HG03439 (cell line): ENCODE data around the gene FTL.

Source experiments
- ATAC-seq: cut with Tn5 transposase; IDR thresholded peaks from one replicate; pipeline ENCODE4 v1.9.1; 2021; ENCODE audit warnings: mild to moderate bottlenecking, moderate library complexity; ENCODE audit not compliant: unreplicated experiment

FTL gene

DNA sequence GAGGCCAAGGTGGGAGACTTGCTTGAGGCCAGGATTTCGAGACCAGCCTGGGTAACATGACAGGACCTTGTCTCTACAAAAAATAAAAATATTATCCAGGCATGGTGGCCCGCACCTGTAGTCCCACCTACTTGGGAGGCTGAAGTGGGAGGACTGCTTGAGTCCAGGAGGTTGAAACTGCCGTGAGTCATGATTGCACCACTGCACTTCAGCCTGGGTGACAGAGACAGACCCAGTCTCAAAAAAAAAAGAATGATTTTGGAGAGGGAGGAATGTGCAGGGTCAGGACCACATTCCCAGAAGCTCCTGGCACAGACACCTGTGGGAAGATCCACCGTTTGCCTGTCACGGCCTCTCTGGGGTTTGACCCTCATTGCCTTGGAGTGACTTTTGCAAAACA, 19.7 kb upstream of the FTL start:
- ATAC-seq = no peak

- no peak for ATAC-seq
Measured at GRCh38 chr19:48945817-48946216, 19.3 kb upstream of the FTL start.

DNA sequence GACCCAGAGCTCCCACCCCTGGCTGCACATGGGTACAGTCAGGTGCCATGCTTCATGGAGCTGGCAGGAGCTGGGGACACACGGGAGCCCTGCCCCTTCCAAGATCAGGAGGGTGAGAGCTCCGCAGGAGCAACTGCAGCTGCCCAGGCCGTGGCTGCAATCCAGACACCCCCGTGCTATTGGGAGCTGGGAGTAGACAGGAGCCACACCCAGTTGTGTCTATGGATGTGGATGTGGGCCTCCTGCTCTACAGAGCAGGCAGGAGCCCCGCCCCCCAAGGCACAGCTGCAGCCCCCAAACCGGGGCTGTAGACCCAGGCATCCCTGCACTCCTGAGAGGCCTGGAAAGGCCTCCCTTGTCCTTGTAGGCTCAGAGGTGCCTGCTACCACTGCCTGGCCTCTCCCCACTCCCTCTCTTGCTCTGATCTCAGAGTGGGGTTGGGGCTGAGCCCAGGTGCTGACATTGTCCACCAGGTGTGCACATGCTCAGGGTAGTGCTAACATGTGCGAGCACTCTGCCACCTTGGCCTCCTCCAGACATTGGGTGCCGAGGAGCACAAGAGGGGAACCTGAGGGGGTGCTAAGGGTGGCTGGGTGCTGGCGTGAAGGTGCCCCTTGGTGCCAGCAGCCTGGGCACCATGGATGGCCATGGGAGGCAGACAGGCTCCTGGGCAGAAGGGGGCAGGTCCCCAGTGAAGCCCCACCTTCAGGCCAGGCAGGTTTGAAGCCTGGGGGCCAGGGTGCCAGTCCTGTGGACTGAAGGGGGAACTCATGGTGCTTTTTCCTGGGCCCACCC, 18.4 kb upstream of the FTL start:
- ATAC-seq = no peak

GRCh38 chr19:48947258-48947542, 17.9 kb upstream of the FTL start:
- no peak for ATAC-seq

DNA sequence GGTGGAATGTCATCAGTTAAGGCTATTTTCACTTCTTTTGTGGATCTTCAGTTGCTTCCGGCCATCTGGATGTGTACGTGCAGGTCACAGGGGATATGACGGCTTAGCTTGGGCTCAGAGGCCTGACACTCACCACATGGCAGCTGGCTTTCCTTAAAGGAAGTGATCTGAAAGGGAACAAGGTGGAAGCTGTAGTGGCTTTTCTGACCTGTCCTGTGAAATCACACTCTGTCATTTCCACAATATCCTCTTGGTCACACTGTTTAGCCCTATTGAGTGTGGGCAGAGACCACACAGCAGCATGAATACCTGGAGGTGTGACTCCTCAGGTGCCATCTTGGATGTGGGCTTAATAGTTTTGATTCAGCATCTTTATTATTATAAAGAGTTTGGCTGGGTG, 14.9 kb upstream of the FTL start:
- ATAC-seq = no peak

DNA sequence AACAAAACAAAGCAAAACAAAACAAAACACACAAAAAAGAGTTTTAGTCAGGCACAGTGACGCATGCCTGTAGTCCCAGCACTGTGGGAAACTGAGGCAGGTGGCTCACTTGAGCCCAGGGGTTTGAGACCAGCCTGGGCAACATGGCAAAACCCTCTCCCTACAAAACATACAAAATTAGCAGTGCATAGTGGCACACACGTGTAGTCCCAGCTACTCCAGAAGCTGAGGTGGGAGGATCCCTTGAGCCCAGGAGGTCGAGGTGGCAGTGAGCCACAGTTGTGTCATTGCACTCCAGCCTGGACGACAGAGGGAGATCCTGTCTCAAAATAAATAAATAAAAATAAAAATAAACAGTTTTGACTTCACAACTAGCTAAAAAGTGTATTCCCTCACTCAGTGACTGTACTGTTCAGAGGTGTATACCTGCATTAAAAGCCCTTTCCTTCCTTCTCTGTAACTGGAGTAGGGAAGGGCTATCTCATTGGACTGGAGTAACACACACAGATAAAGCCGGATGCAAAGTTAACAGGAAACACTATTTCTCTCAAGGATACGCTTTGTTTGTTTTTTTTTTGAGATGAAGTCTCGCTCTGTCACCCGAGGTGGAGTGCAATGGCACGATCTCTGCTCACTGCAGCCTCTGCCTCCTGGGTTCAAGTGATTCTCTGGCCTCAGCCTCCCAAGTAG, 14.1 kb upstream of the FTL start:
- ATAC-seq = no peak

- no peak for ATAC-seq
Measured at GRCh38 chr19:48953141-48953540, 12.0 kb upstream of the FTL start.

DNA sequence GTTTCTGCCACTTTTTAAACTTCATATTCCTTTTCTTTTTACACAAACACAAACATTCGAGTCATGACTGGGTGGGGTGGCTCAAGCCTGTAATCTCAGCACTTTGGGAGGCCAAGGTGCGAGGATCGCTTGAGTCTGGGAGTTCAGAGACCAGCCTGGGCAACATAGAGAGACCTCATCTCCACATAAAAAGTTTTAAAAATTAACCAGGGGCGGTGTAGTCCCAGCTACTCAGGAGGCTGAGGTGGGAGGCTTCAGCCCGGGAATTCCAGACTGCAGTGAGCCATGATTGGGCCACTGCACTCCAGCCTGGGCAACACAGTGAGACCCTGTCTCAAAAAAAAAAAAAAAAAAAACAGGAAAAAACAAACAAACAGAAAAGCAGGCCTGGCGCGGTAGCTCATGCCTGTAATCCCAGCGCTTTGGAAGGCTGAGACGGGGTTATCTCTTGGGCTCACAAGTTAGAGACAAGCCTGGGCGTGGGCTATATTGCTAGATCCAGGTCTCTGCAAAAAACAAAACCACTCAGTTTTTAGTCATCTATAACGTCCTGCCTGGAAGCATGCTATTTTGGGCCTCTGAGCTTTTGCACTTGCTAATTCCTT, 11.0 kb upstream of the FTL start:
- ATAC-seq = no peak

GRCh38 chr19:48954595-48955307, 10.4 kb upstream of the FTL start, which contains the start of gene BAX:
Gene BAX, plus strand, starts transcription at chr19:48954875. Its CDS starts 54 bp downstream, at chr19:48954929.
- ATAC-seq = peak; percentile 81

GRCh38 chr19:48955308-48955958, 9.7 kb upstream of the FTL start:
- no peak for ATAC-seq

DNA sequence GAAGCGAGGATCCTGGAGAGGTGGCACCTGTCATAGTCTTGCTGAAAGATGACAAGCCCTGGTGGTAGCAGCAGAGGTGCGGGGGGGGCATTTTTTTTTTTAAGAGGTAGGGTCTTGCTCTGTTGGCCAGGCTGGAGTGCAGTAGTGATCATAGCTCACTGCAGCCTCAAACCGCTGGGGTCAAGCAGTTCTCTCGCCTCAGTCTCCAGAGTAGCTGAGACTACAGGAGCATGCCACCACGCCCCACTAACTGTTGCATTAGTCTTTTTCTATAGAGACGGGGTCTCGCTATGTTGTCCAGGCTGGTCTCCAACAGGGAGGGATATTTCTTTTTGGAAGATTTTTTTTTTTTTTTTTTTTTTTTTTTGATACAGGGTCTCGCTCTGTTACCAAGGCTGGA, 7.1 kb upstream of the FTL start:
- no peak for ATAC-seq

- no peak for ATAC-seq
Measured at GRCh38 chr19:48959341-48960239, 5.5 kb upstream of the FTL start.

GRCh38 chr19:48961051-48961649, 4.0 kb upstream of the FTL start:
- ATAC-seq = no peak

DNA sequence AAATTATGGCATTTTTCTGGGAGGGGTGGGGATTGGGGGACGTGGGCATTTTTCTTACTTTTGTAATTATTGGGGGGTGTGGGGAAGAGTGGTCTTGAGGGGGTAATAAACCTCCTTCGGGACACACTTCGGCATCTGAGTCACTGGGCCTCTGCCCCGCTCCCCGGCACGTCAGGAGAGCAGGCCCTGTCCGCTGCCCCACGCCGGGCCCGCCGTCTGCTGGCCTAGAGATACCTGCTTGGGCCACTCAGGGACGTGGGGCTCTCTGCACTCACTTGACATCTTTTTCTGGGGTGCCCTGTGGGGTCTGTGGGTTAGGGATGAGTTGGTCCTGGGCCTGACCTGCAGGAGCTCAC, 3.5 kb upstream of the FTL start:
- no peak for ATAC-seq

DNA sequence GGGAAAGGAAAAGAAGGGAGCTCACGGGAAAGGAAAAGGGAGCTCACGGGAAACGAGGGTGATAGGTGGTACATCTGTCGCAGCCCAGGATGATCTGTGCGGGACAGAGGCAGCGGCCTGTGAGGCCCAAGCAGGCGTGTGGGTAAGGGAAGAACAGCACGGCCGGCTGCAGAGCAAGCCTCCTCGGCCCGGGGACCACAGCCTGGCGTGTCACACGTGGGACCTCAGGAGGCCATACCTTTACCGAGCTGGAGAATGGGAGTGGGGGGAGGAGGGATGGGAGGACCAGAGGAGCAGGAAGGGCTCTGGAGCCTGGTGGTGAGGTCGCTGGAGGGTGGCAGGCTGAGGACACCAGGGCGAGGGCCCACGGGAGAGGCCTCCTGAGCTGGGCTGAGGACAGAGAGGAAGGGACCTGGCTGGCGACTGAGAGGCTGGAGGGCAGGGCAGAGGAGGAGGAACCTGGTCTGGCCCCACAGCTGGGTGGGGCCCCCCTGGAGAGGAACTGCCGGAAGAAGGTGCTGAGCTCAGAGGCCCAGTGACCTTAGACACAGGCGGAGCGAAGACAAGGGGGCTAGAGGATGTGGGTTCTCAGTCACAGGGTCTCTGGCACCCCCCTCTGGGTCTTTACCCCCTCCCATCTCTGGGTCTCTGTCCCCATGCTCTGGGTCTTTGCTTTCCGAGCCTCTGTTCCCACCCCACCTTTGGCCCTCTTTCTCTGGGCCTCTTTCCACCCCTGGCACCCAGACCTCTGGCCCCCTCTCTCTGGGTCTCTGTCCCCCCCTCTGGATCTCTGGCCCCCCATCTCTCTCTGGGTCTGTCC, 2.9 kb upstream of the FTL start:
- ATAC-seq = no peak

DNA sequence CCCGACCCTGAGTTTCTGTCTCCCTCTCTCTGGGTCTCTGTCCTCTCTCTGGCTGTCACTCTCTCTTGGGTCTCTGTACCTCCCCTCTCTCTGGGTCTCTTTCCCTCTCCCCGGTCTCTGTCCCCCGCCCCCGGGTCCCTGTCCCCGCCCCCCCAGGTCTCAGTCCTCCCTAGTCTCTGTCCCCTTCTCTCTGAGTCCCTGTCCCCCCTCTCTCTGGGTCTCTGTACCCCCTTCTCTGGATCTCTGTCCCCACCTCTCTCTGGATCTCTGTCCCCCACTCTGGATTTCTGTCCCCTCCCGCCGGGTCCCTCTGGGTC, 2.3 kb upstream of the FTL start:
- ATAC-seq = no peak

DNA sequence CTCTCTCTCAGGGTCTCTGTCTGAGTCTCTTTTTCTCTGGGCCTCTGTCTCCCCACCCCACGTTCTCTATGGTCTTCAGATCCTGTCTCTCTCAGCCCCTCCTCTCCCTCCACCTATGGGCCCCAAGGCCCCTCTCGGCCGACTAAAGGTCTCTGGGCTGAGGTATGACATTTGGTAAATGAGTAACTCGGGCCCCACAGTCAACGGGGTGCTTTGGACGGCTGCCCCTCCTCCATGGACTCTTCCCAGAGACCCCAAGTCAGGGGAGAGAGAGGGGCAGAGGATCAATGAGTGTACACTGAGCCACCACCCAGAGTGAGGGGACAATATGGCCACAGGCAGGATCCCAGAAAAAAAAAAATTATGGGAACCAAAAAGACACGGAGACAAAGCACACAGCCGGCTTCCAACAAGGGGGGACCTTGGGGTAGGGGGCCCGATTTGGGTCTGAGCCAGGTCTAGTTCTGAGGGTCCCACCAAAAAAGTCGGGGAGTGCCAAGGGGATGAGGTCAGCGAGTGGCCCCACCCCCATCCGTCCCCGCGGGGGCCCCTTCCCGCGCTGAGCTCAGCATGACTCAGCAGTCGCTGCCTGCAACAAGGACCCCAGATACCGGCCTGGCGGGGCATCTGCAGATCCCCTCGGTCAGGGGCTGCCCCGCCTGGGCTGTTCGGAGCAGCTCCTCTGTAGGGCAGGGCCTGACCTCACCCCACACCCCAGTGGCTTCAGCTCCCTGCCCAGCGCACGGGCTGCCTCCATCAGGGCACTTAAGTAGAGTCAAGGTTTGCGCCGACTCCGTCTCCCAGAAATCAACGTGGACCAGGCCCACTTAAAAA, 1.5 kb upstream of the FTL start:
- no peak for ATAC-seq
